ENCODE measurements around the gene SLC2A13. TPM values are rescaled to one million over a fixed set of nuclear protein-coding genes. Genes with fewer than 3 reads are reported as not detected.

Gene SLC2A13
- polyA plus RNA-seq, 1 donor (not counting 4 experiments of a cell fraction or from before 2014, with no cell fraction given): 1.1 TPM

DNA sequence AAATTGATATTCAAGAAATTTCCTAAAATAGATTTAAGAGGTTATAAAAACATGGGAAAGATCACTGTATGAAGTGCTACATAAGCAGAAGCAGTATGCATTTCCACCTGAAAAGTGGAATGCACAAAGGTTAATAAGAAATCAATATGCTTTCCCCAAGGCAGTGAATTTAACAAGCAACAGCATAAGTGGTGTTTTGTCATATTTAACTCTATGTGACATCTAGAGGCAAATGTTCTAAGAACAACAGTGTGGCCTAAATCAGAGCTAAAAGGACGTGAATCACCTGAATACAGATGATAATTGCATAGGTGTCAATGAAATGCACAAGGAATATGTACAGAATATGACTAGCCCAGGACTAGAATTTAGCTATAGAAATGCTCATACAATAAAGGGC lies 49.5 kb downstream of the SLC2A13 start:
- Histone ChIP-seq H3K36me3 (ENCODE audit: control insufficient read depth in 2 of 2, extremely low read depth in 1 of 2, insufficient read depth in 2 of 2, low read length in 2 of 2) (no peaks in the 10 kb centered on the region), H3K9me1 (ENCODE audit: control insufficient read depth, extremely low read depth, insufficient read depth, low read length) (no peaks in the 10 kb centered on the region), H3K9ac (ENCODE audit: control insufficient read depth, extremely low read depth, insufficient read depth, low read length) (no peak overlapping the region), H3K9me3 (ENCODE audit: control insufficient read depth, low read depth, low read length) (no peaks in the 10 kb centered on the region), H3K27me3 (ENCODE audit: control insufficient read depth, extremely low read depth, insufficient read depth, low read length) (no peaks in the 10 kb centered on the region), H3K4me2 (ENCODE audit: control insufficient read depth, extremely low read depth, insufficient read depth, low read depth, low read length) (no peak overlapping the region), H2AFZ (ENCODE audit: control insufficient read depth, low read length) (no peak overlapping the region), H3K79me2 (ENCODE audit: control insufficient read depth, insufficient read depth, low read length) (no peaks in the 10 kb centered on the region), H4K20me1 (ENCODE audit: control insufficient read depth, extremely low read depth, insufficient read depth, low read length) (no peaks in the 10 kb centered on the region), H3K27ac (ENCODE audit: control insufficient read depth, insufficient read depth, low read length) (no peak overlapping the region), H3K4me1 (ENCODE audit: control insufficient read depth, extremely low read depth, insufficient read depth, low read length) (no peaks in the 10 kb centered on the region), H3K4me3 (ENCODE audit: control insufficient read depth in 2 of 3, extremely low read depth in 1 of 3, insufficient read depth in 2 of 3, low read depth in 1 of 3, low read length in 3 of 3) (no peak overlapping the region)
- no peak for DNase-seq (ENCODE audit: low read depth, low spot score)
- TF ChIP-seq, protein P1, sequence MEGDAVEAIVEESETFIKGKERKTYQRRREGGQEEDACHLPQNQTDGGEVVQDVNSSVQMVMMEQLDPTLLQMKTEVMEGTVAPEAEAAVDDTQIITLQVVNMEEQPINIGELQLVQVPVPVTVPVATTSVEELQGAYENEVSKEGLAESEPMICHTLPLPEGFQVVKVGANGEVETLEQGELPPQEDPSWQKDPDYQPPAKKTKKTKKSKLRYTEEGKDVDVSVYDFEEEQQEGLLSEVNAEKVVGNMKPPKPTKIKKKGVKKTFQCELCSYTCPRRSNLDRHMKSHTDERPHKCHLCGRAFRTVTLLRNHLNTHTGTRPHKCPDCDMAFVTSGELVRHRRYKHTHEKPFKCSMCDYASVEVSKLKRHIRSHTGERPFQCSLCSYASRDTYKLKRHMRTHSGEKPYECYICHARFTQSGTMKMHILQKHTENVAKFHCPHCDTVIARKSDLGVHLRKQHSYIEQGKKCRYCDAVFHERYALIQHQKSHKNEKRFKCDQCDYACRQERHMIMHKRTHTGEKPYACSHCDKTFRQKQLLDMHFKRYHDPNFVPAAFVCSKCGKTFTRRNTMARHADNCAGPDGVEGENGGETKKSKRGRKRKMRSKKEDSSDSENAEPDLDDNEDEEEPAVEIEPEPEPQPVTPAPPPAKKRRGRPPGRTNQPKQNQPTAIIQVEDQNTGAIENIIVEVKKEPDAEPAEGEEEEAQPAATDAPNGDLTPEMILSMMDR (optimal IDR thresholded peaks at IDR 0.05 in 1 of 3, IDR thresholded peaks at IDR 0.05 in 1 of 3, conservative IDR thresholded peaks at IDR 0.05 in 1 of 3; ENCODE audit: extremely low read depth in 1 of 3, insufficient read depth in 2 of 3, low read length in 3 of 3): no peak
- TF ChIP-seq EZH2 (IDR thresholded peaks at IDR 0.05; ENCODE audit: low read length): no peak
- dilution Hi-C loops (cut with MboI; ENCODE audit: extremely low pct_ligation_motif_present, low sequenced_read_pairs): no loop called here
- FAIRE-seq: no peak

DNA sequence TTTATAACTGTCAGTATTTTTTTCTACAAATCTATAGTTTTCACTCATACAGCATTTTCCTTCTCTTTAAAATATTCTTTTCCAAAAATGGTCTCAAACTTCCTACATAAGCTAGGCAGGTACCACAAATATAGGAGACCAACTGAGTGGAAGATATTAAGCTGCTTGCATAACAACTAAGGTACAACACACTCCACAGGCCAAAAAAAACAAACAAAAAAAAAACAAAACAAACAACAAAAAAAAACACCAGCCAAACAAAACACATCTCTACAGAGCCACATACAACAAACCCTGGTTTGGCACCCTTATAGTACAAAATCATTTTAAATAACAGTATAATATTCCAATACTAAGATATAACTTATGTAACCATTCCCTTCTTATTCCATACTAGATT lies 50.1 kb downstream of the SLC2A13 start:
- no peaks in the 10 kb centered on the region for H3K9me3 ChIP-seq (ENCODE audit: control insufficient read depth, low read depth, low read length)
- dilution Hi-C loops (cut with MboI; ENCODE audit: extremely low pct_ligation_motif_present, low sequenced_read_pairs): no loop called here
- no peaks in the 10 kb centered on the region for H3K36me3 ChIP-seq (ENCODE audit: control insufficient read depth in 2 of 2, extremely low read depth in 1 of 2, insufficient read depth in 2 of 2, low read length in 2 of 2)
- H3K4me2 ChIP-seq (ENCODE audit: control insufficient read depth, extremely low read depth, insufficient read depth, low read depth, low read length): no peak overlapping the region
- DNase-seq (ENCODE audit: low read depth, low spot score): no peak
- no peaks in the 10 kb centered on the region for H3K9me1 ChIP-seq (ENCODE audit: control insufficient read depth, extremely low read depth, insufficient read depth, low read length)
- no peak overlapping the region for H3K4me3 ChIP-seq (ENCODE audit: control insufficient read depth in 2 of 3, extremely low read depth in 1 of 3, insufficient read depth in 2 of 3, low read depth in 1 of 3, low read length in 3 of 3)
- H3K27ac ChIP-seq (ENCODE audit: control insufficient read depth, insufficient read depth, low read length): no peak overlapping the region
- H3K79me2 ChIP-seq (ENCODE audit: control insufficient read depth, insufficient read depth, low read length): no peaks in the 10 kb centered on the region
- no peak for FAIRE-seq
- H2AFZ ChIP-seq (ENCODE audit: control insufficient read depth, low read length): no peak overlapping the region
- H3K4me1 ChIP-seq (ENCODE audit: control insufficient read depth, extremely low read depth, insufficient read depth, low read length): no peaks in the 10 kb centered on the region
- no peak overlapping the region for H3K9ac ChIP-seq (ENCODE audit: control insufficient read depth, extremely low read depth, insufficient read depth, low read length)
- no peak for TF ChIP-seq EZH2 (IDR thresholded peaks at IDR 0.05; ENCODE audit: low read length)
- TF ChIP-seq, protein P1 (optimal IDR thresholded peaks at IDR 0.05 in 1 of 3, IDR thresholded peaks at IDR 0.05 in 1 of 3, conservative IDR thresholded peaks at IDR 0.05 in 1 of 3; ENCODE audit: extremely low read depth in 1 of 3, insufficient read depth in 2 of 3, low read length in 3 of 3): no peak
- no peaks in the 10 kb centered on the region for H4K20me1 ChIP-seq (ENCODE audit: control insufficient read depth, extremely low read depth, insufficient read depth, low read length)
- H3K27me3 ChIP-seq (ENCODE audit: control insufficient read depth, extremely low read depth, insufficient read depth, low read length): no peaks in the 10 kb centered on the region

Data from keratinocyte (primary cell).